OCI-LY1 (cell line): ENCODE results near the gene MYBPC3.

Experiments
- H2AFZ ChIP-seq: fragments of 200-600 bp; sonication (generic), shearing (Covaris generic); 2 replicates; pipeline ENCODE4 v1.6.0; 2014; ENCODE audit warnings: antibody characterized with exemption, mild to moderate bottlenecking, low read length
- H3F3A ChIP-seq: fragments of 200-600 bp; sonication (generic), shearing (Covaris generic); 2 replicates; pipeline ENCODE4 v1.6.0; 2014; ENCODE audit warnings: mild to moderate bottlenecking, antibody characterized with exemption, low read length, moderate library complexity; ENCODE audit not compliant: insufficient read depth
- H3K27ac ChIP-seq: fragments of 200-600 bp; sonication (generic); 2 replicates; pipeline ENCODE4 v1.5.1; 2014; ENCODE audit warnings: low read length, mixed run types, mild to moderate bottlenecking, low read depth; ENCODE audit not compliant: poor library complexity, severe bottlenecking
- H3K27me3 ChIP-seq: fragments of 200-600 bp; sonication (generic); 2 replicates; pipeline ENCODE4 v1.6.0; 2014; ENCODE audit warnings: antibody characterized with exemption, mild to moderate bottlenecking, low read length, moderate library complexity; ENCODE audit not compliant: insufficient read depth
- H3K36me3 ChIP-seq: fragments of 200-600 bp; sonication (generic); 2 replicates; pipeline ENCODE4 v1.6.1; 2014; ENCODE audit warnings: mild to moderate bottlenecking, antibody characterized with exemption, low read length, moderate library complexity, mixed read lengths; ENCODE audit not compliant: insufficient read depth
- H3K4me1 ChIP-seq: fragments of 200-600 bp; sonication (generic); 2 replicates; pipeline ENCODE4 v1.5.1; 2014; ENCODE audit warnings: mild to moderate bottlenecking, low read length, moderate library complexity; ENCODE audit not compliant: insufficient read depth, severe bottlenecking
- H3K4me2 ChIP-seq: fragments of 200-600 bp; sonication (generic), shearing (Covaris generic); 2 replicates; pipeline ENCODE4 v1.6.1; 2014; ENCODE audit warnings: low read length
- H3K4me3 ChIP-seq: fragments of 200-600 bp; sonication (generic); 2 replicates; pipeline ENCODE4 v1.5.1; 2014; ENCODE audit warnings: low read length, low read depth, mild to moderate bottlenecking, mixed read lengths; ENCODE audit not compliant: poor library complexity, severe bottlenecking
- H3K79me2 ChIP-seq: fragments of 200-600 bp; shearing (Covaris generic); 2 replicates; pipeline ENCODE4 v1.6.1; 2016; ENCODE audit warnings: mixed run types, low read length, mixed read lengths; ENCODE audit not compliant: insufficient read depth
- H3K9ac ChIP-seq: fragments of 200-600 bp; sonication (generic), shearing (Covaris generic); 2 replicates; pipeline ENCODE4 v1.6.1; 2014; ENCODE audit warnings: mild to moderate bottlenecking, low read length, mixed read lengths
- H3K9me2 ChIP-seq: fragments of 200-600 bp; sonication (generic), shearing (Covaris generic); 2 replicates; pipeline ENCODE4 v1.6.1; 2014; ENCODE audit warnings: low read depth, mild to moderate bottlenecking, low read length, mixed read lengths
- H3K9me3 ChIP-seq: fragments of 200-600 bp; shearing (Covaris generic); 2 replicates; pipeline ENCODE4 v1.6.1; 2014; ENCODE audit warnings: low read length, mixed read lengths
- H4K20me1 ChIP-seq: fragments of 200-600 bp; sonication (generic), shearing (Covaris generic); 2 replicates; pipeline ENCODE4 v1.6.0; 2016; ENCODE audit warnings: mild to moderate bottlenecking, low read length; ENCODE audit not compliant: insufficient read depth
- CTCF ChIP-seq: fragments of 200-600 bp; sonication (generic), shearing (Covaris generic); IDR thresholded peaks from 2 replicates; pipeline ENCODE4 v1.5.1; 2017; ENCODE audit warnings: mild to moderate bottlenecking, antibody characterized with exemption, low read length, moderate library complexity, mixed read lengths
- EZH2 ChIP-seq: fragments of 200-600 bp; sonication (generic), shearing (Covaris generic); IDR thresholded peaks from 2 replicates; pipeline ENCODE4 v1.8.0; 2017; ENCODE audit warnings: borderline replicate concordance, mixed run types, mild to moderate bottlenecking, antibody characterized with exemption, low read length, moderate library complexity, mixed read lengths

Gene MYBPC3

GRCh38 chr11:47333526-47333845 lies 19.0 kb downstream of the MYBPC3 start:
- Histone ChIP-seq H2AFZ (no peak overlapping the region), H3K4me3 (no peak overlapping the region), H4K20me1 (no peaks in the 10 kb centered on the region), H3K27me3 (no peaks in the 10 kb centered on the region; the same call in 1 of the 2 replicates), H3K27ac (no peak overlapping the region), H3F3A (no peaks in the 10 kb centered on the region), H3K4me2 (no peak overlapping the region), H3K9me2 (no peaks in the 10 kb centered on the region), H3K36me3 (peaks cover 14% of the 10 kb centered on the region; the same call in 1 of the 2 replicates), H3K9me3 (no peaks in the 10 kb centered on the region), H3K9ac (no peak overlapping the region), H3K4me1 (peaks cover 4% of the 10 kb centered on the region), H3K79me2 (no peaks in the 10 kb centered on the region)
- TF ChIP-seq CTCF = no peak
- TF ChIP-seq EZH2 = no peak

- no peak for TF ChIP-seq EZH2
- no peaks in the 10 kb centered on the region for H3K27me3 ChIP-seq
Measured at GRCh38 chr11:47332791-47333525, 19.5 kb downstream of the MYBPC3 start.

GRCh38 chr11:47332303-47332711 lies 20.2 kb downstream of the MYBPC3 start:
- Histone ChIP-seq H3K27me3 (no peaks in the 10 kb centered on the region), H3K4me1 (peaks cover 10% of the 10 kb centered on the region), H2AFZ (no peak overlapping the region), H3K27ac (no peak overlapping the region), H3K4me2 (no peak overlapping the region), H3K9ac (no peak overlapping the region), H3K79me2 (no peaks in the 10 kb centered on the region), H3K4me3 (no peak overlapping the region), H3K36me3 (peaks cover 18% of the 10 kb centered on the region; the same call in 1 of the 2 replicates), H3K9me3 (no peaks in the 10 kb centered on the region), H3K9me2 (no peaks in the 10 kb centered on the region), H3F3A (no peaks in the 10 kb centered on the region), H4K20me1 (no peaks in the 10 kb centered on the region)
- TF ChIP-seq CTCF (no peak), EZH2 (no peak)

More at GRCh38 chr11:47332791-47333525, 19.5 kb downstream of the MYBPC3 start:
- H2AFZ ChIP-seq = no peak overlapping the region
- peaks cover 9% of the 10 kb centered on the region for H3K4me1 ChIP-seq
- H3K79me2 ChIP-seq = no peaks in the 10 kb centered on the region
- no peaks in the 10 kb centered on the region for H3F3A ChIP-seq
- no peaks in the 10 kb centered on the region for H3K9me3 ChIP-seq
- H4K20me1 ChIP-seq = no peaks in the 10 kb centered on the region
- H3K4me2 ChIP-seq = no peak overlapping the region
- no peak overlapping the region for H3K4me3 ChIP-seq
- no peak overlapping the region for H3K9ac ChIP-seq
- H3K36me3 ChIP-seq = peaks cover 17% of the 10 kb centered on the region; the same call in 1 of the 2 replicates
- H3K9me2 ChIP-seq = no peaks in the 10 kb centered on the region
- no peak overlapping the region for H3K27ac ChIP-seq
